K562 (cell line): Measurements from ENCODE around the gene GPR4. TPM values are rescaled to one million over a fixed set of nuclear protein-coding genes. Genes with fewer than 3 reads are reported as not detected.

Experiments used
- DIDO1 ChIP-seq: fragments of 450-650 bp; IDR thresholded peaks from 2 replicates; pipeline ENCODE4 v1.6.1; 2016; ENCODE audit warnings: low read depth, missing biosample characterization, missing genetic modification characterization
- GATAD2A ChIP-seq: fragments of 450-650 bp; IDR thresholded peaks from 2 replicates; pipeline ENCODE4 v1.6.1; 2017
- GTF2E2 ChIP-seq: fragments of 200-800 bp; sonication (Bioruptor generic); IDR thresholded peaks from 2 replicates; pipeline ENCODE4 v1.6.1; 2016; ENCODE audit warnings: missing genetic modification characterization, missing compliant biosample characterization
- HIVEP1 ChIP-seq: fragments of 250-450 bp; sonication (Bioruptor Pico); IDR thresholded peaks from 2 replicates; pipeline ENCODE4 v1.4.0; 2020; ENCODE audit warnings: mild to moderate bottlenecking
- JUNB ChIP-seq: fragments of 450-650 bp; formaldehyde crosslinking; conservative IDR thresholded peaks from 2 replicates; pipeline ENCODE4 v1.4.0; 2020; ENCODE audit warnings: mild to moderate bottlenecking
- MAZ ChIP-seq, 2 experiments: fragments of 450-650 bp in 1 of 2; sonication (generic) in 1 of 2; formaldehyde crosslinking; IDR thresholded peaks in 1 of 2; conservative IDR thresholded peaks in 1 of 2; 2 replicates each; pipeline versions ENCODE4 v1.4.0 to v1.5.0; 2020; ENCODE audit warnings: mild to moderate bottlenecking in 1 of 2, missing genetic modification reagents in 1 of 2
- MEIS2 ChIP-seq: fragments of 450-650 bp; IDR thresholded peaks from 2 replicates; pipeline ENCODE4 v1.6.1; 2014; ENCODE audit warnings: mild to moderate bottlenecking; ENCODE audit not compliant: partially characterized antibody
- MTA3 ChIP-seq: fragments of 450-650 bp; formaldehyde crosslinking; IDR thresholded peaks from 2 replicates; pipeline ENCODE4 v1.6.1; 2017; ENCODE audit warnings: mild to moderate bottlenecking, borderline replicate concordance
- PHB ChIP-seq: fragments of 250-450 bp; sonication (Bioruptor Pico); IDR thresholded peaks from 2 replicates; pipeline ENCODE4 v1.5.0; 2021
- RHOXF2B ChIP-seq: fragments of 250-450 bp; sonication (Bioruptor Pico); conservative IDR thresholded peaks from 2 replicates; pipeline ENCODE4 v1.5.1; 2021
- SMARCA5 ChIP-seq: fragments of 450-650 bp; IDR thresholded peaks from 2 replicates; pipeline ENCODE4 v1.6.1; 2016
- SMARCC2 ChIP-seq: fragments of 450-650 bp; IDR thresholded peaks from 2 replicates; pipeline ENCODE4 v1.6.1; 2017; ENCODE audit warnings: antibody characterized with exemption, moderate library complexity, mild to moderate bottlenecking, low read depth
- STAT5A ChIP-seq: IDR thresholded peaks from 2 replicates; pipeline ENCODE4 v1.6.1; 2012; ENCODE audit warnings: low read length, inconsistent platforms, borderline replicate concordance
- TARDBP ChIP-seq: fragments of 450-650 bp; IDR thresholded peaks from 2 replicates; pipeline ENCODE4 v1.6.1; 2016
- TGIF2 ChIP-seq: sonication (generic); formaldehyde crosslinking; IDR thresholded peaks from 2 replicates; pipeline ENCODE4 v1.8.1; 2022; ENCODE audit warnings: mild to moderate bottlenecking, missing genetic modification reagents, moderate library complexity
- TRIM24 ChIP-seq, 2 experiments: fragments of 450-650 bp; IDR thresholded peaks; 2 replicates each; pipeline ENCODE4 v1.6.1; 2016
- WHSC1 ChIP-seq: IDR thresholded peaks from one replicate; pipeline ENCODE4 v1.6.1; 2012; ENCODE audit warnings: low read length, control low read depth, inconsistent platforms
- XRCC4 ChIP-seq: IDR thresholded peaks from one replicate; pipeline ENCODE4 v1.6.1; 2011; ENCODE audit not compliant: insufficient read depth, insufficient read length; ENCODE audit errors: extremely low read depth
- ZBED1 ChIP-seq: IDR thresholded peaks from 2 replicates; pipeline ENCODE4 v1.6.1; 2014
- ZFX ChIP-seq: sonication (generic); formaldehyde crosslinking; IDR thresholded peaks from 2 replicates; pipeline ENCODE4 v1.8.0; 2022; ENCODE audit warnings: mild to moderate bottlenecking, missing genetic modification reagents, moderate library complexity
- ZNF217 ChIP-seq: sonication (generic); formaldehyde crosslinking; IDR thresholded peaks from 2 replicates; pipeline ENCODE4 v1.8.0; 2022; ENCODE audit warnings: mild to moderate bottlenecking, missing genetic modification reagents
- ZNF239 ChIP-seq: fragments of 250-450 bp; sonication (Bioruptor Pico); IDR thresholded peaks from 2 replicates; pipeline ENCODE4 v1.4.0; 2020; ENCODE audit warnings: mild to moderate bottlenecking
- ZNF583 ChIP-seq: fragments of 250-450 bp; sonication (Bioruptor Pico); IDR thresholded peaks from 2 replicates; pipeline ENCODE4 v1.4.0; 2020
- ZZZ3 ChIP-seq: fragments of 450-650 bp; IDR thresholded peaks from 2 replicates; pipeline ENCODE4 v1.6.1; 2016; ENCODE audit warnings: antibody characterized with exemption, mild to moderate bottlenecking, moderate library complexity
- polyA plus RNA-seq, 8 experiments: library from polyadenylated mRNA; depleted of rRNA in 4 of 8; stranded (reverse) in 5 of 8; unstranded in 3 of 8; fragments of >200 nt; fragmentation: Nextera tagmentation in 2 of 8; fragmentation: Illumina TruSeq in 1 of 8; extraction: Ambion mirVana in 2 of 8; extraction: Trizol in 1 of 8; gene quantifications; 2 replicates each; pipeline versions ENCODE4 v1.2.1 to v1.2.3, GENCODE V29; 2011 to 2014; ENCODE audit warnings: inconsistent platforms in 1 of 8, missing spikeins in 1 of 8
- total RNA-seq, 7 experiments: library from RNA; depleted of rRNA in 6 of 7; stranded (reverse); fragments of >200 nt in 6 of 7; fragmentation: Illumina TruSeq in 2 of 7; extraction: Trizol in 2 of 7; gene quantifications; 2 replicates each; pipeline versions ENCODE4 v1.2.1 to v1.2.3, GENCODE V29; 2011 to 2021; ENCODE audit warnings: low replicate concordance in 1 of 7
- TF ChIP-seq, protein P1 (sequence below): sonication (generic); formaldehyde crosslinking; IDR thresholded peaks from 2 replicates; pipeline ENCODE4 v1.9.0; 2022; ENCODE audit warnings: mild to moderate bottlenecking, missing genetic modification reagents
- TF ChIP-seq, protein P2 (sequence below): IDR thresholded peaks from 2 replicates; pipeline ENCODE4 v1.6.1; 2014; ENCODE audit warnings: antibody characterized with exemption
- TF ChIP-seq, protein P3 (sequence below): fragments of 250-450 bp; sonication (Bioruptor Pico); IDR thresholded peaks from 2 replicates; pipeline ENCODE4 v1.4.0; 2020; ENCODE audit warnings: mild to moderate bottlenecking
- TF ChIP-seq, protein P4 (sequence below): fragments of 450-650 bp; formaldehyde crosslinking; IDR thresholded peaks from 2 replicates; pipeline ENCODE4 v1.4.0; 2020; ENCODE audit warnings: mild to moderate bottlenecking, moderate library complexity

Gene GPR4
- total and polyA plus RNA-seq, 9 of the 15 experiments (the other 6 are each of a cell fraction or from before 2014, with no cell fraction given) = 0.03 to 0.09 (median 0.04) TPM; not detected in 5

DNA sequence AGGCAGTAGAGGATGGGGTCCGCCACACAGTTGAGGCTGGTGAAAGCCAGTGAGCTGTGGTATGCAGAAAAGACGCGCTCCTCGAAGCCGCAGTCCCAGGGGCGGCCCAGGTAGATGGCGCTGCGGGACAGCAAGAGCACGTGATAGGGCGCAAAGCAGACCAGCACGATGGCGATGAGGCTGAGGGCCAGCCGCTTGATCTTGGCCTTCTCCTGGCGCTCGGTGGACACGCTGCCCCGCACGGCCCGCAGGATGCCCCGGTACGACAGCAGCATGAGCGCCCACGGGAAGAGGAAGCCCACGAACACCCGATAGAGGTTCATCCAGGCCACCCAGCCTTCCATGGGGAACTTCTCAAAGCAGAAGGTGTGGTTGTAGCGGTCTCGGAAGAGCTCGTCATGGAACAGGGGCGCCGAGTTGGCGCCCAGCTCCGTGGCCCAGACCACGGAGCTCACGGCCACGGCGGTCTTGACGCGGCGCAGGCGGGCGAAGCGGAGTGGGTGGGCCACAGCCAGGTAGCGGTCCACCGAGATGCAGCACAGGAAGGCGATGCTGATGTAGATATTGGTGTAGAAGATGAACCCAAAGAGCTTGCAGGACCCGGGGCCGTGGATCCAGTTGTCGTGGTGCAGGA, 10.9 kb downstream of the GPR4 start (continued):
- TF ChIP-seq ZZZ3 (no peak), TARDBP (0 out of 2 replicates have a peak, but pooled peaks have one; percentile 30), JUNB (CRISPR knock-in tag) (no peak), TRIM24 (IDR thresholded peaks at IDR 0.05) (no peak), MTA3 (peak; percentile 54; the same call in 1 of the 2 replicates), MEIS2 (no peak), RHOXF2B (CRISPR knock-in tag) (no peak), ZBED1 (no peak), ZNF239 (CRISPR knock-in tag) (no peak), PHB (CRISPR knock-in tag) (no peak), DIDO1 (tag) (no peak), XRCC4 (no peak), ZNF583 (CRISPR knock-in tag) (peak; percentile 76), SMARCA5 (no peak), ZNF217 (CRISPR knock-in tag) (no peak), SMARCC2 (peak; percentile 89), GTF2E2 (no peak), GATAD2A (0 out of 2 replicates have a peak, but pooled peaks have one; percentile 64), WHSC1 (no peak), STAT5A (no peak), HIVEP1 (peak; percentile 60; the same call in 1 of the 2 replicates), TGIF2 (CRISPR knock-in tag) (no peak), ZFX (peak; percentile 76), MAZ (CRISPR knock-in tag; conservative IDR thresholded peaks at IDR 0.05 in 1 of 2, IDR thresholded peaks at IDR 0.05 in 1 of 2) (peak; percentile 55 to 72; a peak in 1 of 4 replicates)
- TF ChIP-seq, protein P1, sequence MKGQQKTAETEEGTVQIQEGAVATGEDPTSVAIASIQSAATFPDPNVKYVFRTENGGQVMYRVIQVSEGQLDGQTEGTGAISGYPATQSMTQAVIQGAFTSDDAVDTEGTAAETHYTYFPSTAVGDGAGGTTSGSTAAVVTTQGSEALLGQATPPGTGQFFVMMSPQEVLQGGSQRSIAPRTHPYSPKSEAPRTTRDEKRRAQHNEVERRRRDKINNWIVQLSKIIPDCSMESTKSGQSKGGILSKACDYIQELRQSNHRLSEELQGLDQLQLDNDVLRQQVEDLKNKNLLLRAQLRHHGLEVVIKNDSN = peak; percentile 97
- TF ChIP-seq, protein P2, sequence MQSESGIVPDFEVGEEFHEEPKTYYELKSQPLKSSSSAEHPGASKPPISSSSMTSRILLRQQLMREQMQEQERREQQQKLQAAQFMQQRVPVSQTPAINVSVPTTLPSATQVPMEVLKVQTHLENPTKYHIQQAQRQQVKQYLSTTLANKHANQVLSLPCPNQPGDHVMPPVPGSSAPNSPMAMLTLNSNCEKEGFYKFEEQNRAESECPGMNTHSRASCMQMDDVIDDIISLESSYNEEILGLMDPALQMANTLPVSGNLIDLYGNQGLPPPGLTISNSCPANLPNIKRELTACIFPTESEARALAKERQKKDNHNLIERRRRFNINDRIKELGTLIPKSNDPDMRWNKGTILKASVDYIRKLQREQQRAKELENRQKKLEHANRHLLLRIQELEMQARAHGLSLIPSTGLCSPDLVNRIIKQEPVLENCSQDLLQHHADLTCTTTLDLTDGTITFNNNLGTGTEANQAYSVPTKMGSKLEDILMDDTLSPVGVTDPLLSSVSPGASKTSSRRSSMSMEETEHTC = peak; percentile 82; the same call in 1 of the 2 replicates
- TF ChIP-seq, protein P3, sequence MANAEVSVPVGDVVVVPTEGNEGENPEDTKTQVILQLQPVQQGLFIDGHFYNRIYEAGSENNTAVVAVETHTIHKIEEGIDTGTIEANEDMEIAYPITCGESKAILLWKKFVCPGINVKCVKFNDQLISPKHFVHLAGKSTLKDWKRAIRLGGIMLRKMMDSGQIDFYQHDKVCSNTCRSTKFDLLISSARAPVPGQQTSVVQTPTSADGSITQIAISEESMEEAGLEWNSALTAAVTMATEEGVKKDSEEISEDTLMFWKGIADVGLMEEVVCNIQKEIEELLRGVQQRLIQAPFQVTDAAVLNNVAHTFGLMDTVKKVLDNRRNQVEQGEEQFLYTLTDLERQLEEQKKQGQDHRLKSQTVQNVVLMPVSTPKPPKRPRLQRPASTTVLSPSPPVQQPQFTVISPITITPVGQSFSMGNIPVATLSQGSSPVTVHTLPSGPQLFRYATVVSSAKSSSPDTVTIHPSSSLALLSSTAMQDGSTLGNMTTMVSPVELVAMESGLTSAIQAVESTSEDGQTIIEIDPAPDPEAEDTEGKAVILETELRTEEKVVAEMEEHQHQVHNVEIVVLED = peak; percentile 26; the same call in 1 of the 2 replicates
- TF ChIP-seq, protein P4, sequence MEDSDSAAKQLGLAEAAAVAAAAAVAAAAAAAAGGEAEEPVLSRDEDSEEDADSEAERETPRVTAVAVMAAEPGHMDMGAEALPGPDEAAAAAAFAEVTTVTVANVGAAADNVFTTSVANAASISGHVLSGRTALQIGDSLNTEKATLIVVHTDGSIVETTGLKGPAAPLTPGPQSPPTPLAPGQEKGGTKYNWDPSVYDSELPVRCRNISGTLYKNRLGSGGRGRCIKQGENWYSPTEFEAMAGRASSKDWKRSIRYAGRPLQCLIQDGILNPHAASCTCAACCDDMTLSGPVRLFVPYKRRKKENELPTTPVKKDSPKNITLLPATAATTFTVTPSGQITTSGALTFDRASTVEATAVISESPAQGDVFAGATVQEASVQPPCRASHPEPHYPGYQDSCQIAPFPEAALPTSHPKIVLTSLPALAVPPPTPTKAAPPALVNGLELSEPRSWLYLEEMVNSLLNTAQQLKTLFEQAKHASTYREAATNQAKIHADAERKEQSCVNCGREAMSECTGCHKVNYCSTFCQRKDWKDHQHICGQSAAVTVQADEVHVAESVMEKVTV (CRISPR knock-in tag) = peak; percentile 69
